C4-2B (cell line): ENCODE data around the gene NUTM2F.

Source experiments
- H3K27ac ChIP-seq: fragments of 450-650 bp; 2 replicates; pipeline ENCODE4 v1.5.1; 2017
- CTCF ChIP-seq: fragments of 450-650 bp; conservative IDR thresholded peaks from 2 replicates; pipeline ENCODE4 v1.5.1; 2017; ENCODE audit warnings: mild to moderate bottlenecking
- ZFX ChIP-seq: fragments of 450-650 bp; IDR thresholded peaks from 2 replicates; pipeline ENCODE4 v1.6.1; 2017

The NUTM2F gene

GRCh38 chr9:94269264-94269663 is 59.2 kb downstream of the NUTM2F start:
- TF ChIP-seq ZFX (no peak), CTCF (no peak)

More at GRCh38 chr9:94269264-94269663, 59.2 kb downstream of the NUTM2F start:
- no peak overlapping the region for H3K27ac ChIP-seq
